ENCODE measurements around the gene KMT2D.

Gene KMT2D

DNA sequence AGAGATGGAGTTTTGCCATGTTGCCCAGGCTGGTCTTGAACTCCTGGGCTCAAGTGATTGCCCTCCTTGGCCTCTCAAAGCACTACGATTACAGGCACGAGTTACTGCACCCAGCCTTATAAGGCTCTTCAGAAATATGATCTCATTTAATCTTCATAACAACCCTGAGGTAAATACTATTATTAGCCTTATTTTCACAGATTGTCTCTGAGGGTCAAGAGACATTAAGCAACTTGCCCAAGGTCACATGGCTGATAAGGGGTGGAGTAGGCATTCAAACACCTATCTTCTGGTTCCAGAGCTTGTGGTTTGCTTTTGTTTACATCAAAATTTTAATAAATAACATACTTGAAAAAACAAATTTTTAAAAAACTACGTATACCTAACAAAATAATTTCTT, 47.2 kb downstream of the KMT2D start:
- no peak for DNase-seq

DNA sequence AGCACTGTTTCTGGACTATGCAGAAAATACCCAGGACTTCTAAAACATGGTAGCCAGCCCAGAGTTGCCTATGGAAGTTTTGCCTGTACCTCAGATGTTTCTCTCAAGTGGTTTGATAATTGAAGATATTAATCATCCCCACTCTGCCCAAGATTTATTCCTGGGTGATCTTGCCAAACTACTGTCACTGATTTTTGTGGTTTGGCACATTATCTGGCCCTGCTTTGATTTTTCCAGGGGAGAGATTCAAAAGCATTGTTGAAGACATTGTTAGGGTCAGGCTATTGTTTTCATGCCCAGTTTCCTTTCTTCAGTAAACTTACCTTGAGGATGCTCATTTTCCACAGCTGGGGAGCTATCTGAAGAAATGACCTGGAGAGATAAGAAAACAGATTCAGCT, 47.9 kb downstream of the KMT2D start:
- no peak for DNase-seq

All from suppressor macrophage treated with lipopolysaccharide for 4 hours (primary cell).